AG09309 (cell line): ENCODE data around the gene EXOSC9.

Experiments
- DNase-seq: peaks from one replicate; pipeline ENCODE4 v3.0.0-alpha.2; 2010; ENCODE audit warnings: low read depth
- H3K4me3 ChIP-seq: 2 replicates; pipeline ENCODE4 v1.5.1; 2011; ENCODE audit warnings: mild to moderate bottlenecking, low read depth, low read length, moderate library complexity; ENCODE audit not compliant: control insufficient read depth
- TF ChIP-seq, protein P1 (sequence below): IDR thresholded peaks from 2 replicates; pipeline ENCODE4 v1.5.1; 2011; ENCODE audit warnings: mild to moderate bottlenecking, low read depth, low read length, inconsistent platforms; ENCODE audit not compliant: insufficient read depth, control insufficient read depth; ENCODE audit errors: missing control alignments

The EXOSC9 gene

GRCh38 chr4:121800638-121800960 lies 524 bp upstream of the EXOSC9 start:
- TF ChIP-seq, protein P1, sequence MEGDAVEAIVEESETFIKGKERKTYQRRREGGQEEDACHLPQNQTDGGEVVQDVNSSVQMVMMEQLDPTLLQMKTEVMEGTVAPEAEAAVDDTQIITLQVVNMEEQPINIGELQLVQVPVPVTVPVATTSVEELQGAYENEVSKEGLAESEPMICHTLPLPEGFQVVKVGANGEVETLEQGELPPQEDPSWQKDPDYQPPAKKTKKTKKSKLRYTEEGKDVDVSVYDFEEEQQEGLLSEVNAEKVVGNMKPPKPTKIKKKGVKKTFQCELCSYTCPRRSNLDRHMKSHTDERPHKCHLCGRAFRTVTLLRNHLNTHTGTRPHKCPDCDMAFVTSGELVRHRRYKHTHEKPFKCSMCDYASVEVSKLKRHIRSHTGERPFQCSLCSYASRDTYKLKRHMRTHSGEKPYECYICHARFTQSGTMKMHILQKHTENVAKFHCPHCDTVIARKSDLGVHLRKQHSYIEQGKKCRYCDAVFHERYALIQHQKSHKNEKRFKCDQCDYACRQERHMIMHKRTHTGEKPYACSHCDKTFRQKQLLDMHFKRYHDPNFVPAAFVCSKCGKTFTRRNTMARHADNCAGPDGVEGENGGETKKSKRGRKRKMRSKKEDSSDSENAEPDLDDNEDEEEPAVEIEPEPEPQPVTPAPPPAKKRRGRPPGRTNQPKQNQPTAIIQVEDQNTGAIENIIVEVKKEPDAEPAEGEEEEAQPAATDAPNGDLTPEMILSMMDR, result no peak
- DNase-seq, result no peak
- H3K4me3 ChIP-seq, result peak overlapping the region; percentile 95

GRCh38 chr4:121801715-121802075 lies 572 bp downstream of the EXOSC9 start:
- DNase-seq, result no peak
- TF ChIP-seq, protein P1, result no peak
- peak overlapping the region; percentile 95 for H3K4me3 ChIP-seq

DNA sequence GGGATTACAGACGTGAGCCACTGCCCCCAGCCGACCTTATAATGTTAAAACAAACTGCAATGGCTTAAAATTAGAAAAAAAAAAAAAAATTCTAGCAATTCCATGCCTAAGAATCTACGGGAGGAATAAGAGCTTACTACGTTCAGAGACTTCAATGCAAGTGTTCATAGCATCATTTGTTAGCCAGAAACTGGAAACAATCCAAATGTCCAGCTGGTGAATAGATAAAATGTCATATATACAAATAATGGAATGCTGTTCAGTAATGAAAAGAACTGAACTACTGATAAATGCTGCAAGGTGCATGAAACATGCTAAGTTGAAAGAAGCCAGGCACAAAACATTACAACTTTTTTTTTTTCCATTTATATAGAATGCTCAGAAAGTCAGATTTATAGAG lies 5.3 kb downstream of the EXOSC9 start:
- TF ChIP-seq, protein P1, result no peak
- DNase-seq, result no peak

DNA sequence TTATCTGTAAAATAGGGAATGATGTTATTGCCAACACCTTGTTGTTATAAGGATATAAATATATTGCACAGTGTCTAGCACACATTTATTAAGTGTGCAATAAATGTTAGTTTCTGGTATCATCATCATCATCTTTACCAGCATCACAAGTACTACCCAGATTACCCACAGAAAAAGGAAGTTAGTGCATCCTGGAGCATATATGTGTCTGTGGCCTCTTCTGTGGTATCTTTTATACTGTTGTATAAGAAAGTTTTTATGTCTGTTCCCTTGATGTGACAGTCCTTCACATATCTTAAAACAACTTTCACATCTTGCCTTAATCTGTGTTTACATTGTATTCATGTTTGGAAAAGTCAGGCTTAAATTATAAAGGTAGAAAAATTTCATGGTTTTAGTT lies 10.0 kb downstream of the EXOSC9 start:
- DNase-seq, result no peak
- TF ChIP-seq, protein P1, result no peak
- H3K4me3 ChIP-seq, result no peak overlapping the region

More for the DNA sequence above, 5.3 kb downstream of the EXOSC9 start:
- H3K4me3 ChIP-seq, result no peak overlapping the region

- no peak for DNase-seq
- H3K4me3 ChIP-seq, result no peak overlapping the region
- TF ChIP-seq, protein P1, result no peak
Observed at GRCh38 chr4:121814756-121815155, 13.6 kb downstream of the EXOSC9 start.

- H3K4me3 ChIP-seq, result no peak overlapping the region
- no peak for DNase-seq
- TF ChIP-seq, protein P1, result no peak
Observed at GRCh38 chr4:121817006-121817405, 15.9 kb downstream of the EXOSC9 start.

- no peak overlapping the region for H3K4me3 ChIP-seq
- TF ChIP-seq, protein P1, result no peak
- no peak for DNase-seq
Observed at GRCh38 chr4:121817701-121818100, 16.6 kb downstream of the EXOSC9 start.
